DOHH2 (cell line): ENCODE measurements around the gene SENP8.
"Not testable (repeated sequence)": the region's sequence is repeated elsewhere in the genome, so short reads cannot be mapped to it uniquely, and the experiment has no call there.

Source experiments
- H3F3A ChIP-seq: fragments of 200-600 bp; sonication (generic), shearing (Covaris generic); 2 replicates; pipeline ENCODE4 v1.6.0; 2016; ENCODE audit warnings: antibody characterized with exemption, mild to moderate bottlenecking; ENCODE audit not compliant: control insufficient read depth, insufficient read depth
- H3K27ac ChIP-seq: fragments of 200-600 bp; sonication (generic); 2 replicates; pipeline ENCODE4 v1.5.1; 2014; ENCODE audit warnings: low read depth, mild to moderate bottlenecking, low read length, moderate library complexity
- H3K27me3 ChIP-seq: fragments of 200-600 bp; sonication (generic); 2 replicates; pipeline ENCODE4 v1.6.1; 2014; ENCODE audit warnings: mild to moderate bottlenecking, low read length, mixed read lengths; ENCODE audit not compliant: control insufficient read depth
- H3K36me3 ChIP-seq: fragments of 200-600 bp; sonication (generic); 2 replicates; pipeline ENCODE4 v1.6.1; 2014; ENCODE audit warnings: mild to moderate bottlenecking, low read length, moderate library complexity, mixed read lengths; ENCODE audit not compliant: control insufficient read depth
- H3K4me1 ChIP-seq: fragments of 200-600 bp; sonication (generic); 2 replicates; pipeline ENCODE4 v1.6.1; 2014; ENCODE audit warnings: mild to moderate bottlenecking, low read length, mixed read lengths; ENCODE audit not compliant: control insufficient read depth
- H3K4me2 ChIP-seq: fragments of 200-600 bp; sonication (generic); 2 replicates; pipeline ENCODE4 v1.6.0; 2014; ENCODE audit warnings: mild to moderate bottlenecking, low read length, moderate library complexity
- H3K4me3 ChIP-seq: fragments of 200-600 bp; sonication (generic); 2 replicates; pipeline ENCODE4 v1.5.1; 2014; ENCODE audit warnings: mild to moderate bottlenecking, low read length, mixed read lengths
- H3K79me2 ChIP-seq: fragments of 200-600 bp; sonication (generic); 2 replicates; pipeline ENCODE4 v1.6.1; 2014; ENCODE audit warnings: mild to moderate bottlenecking, low read length, mixed read lengths; ENCODE audit not compliant: control insufficient read depth
- H3K9me2 ChIP-seq: fragments of 200-600 bp; sonication (generic); replicated peaks from 2 replicates; pipeline ENCODE4 v1.6.1; 2014; ENCODE audit warnings: mild to moderate bottlenecking, low read length, mixed read lengths; ENCODE audit not compliant: control insufficient read depth
- H3K9me3 ChIP-seq: fragments of 200-600 bp; sonication (generic); 2 replicates; pipeline ENCODE4 v1.6.1; 2014; ENCODE audit warnings: antibody characterized with exemption, low read length, mixed read lengths; ENCODE audit not compliant: control insufficient read depth, insufficient read depth
- H4K20me1 ChIP-seq: fragments of 200-600 bp; sonication (generic); 2 replicates; pipeline ENCODE4 v1.6.0; 2014; ENCODE audit warnings: low read depth, mild to moderate bottlenecking, antibody characterized with exemption, low read length, moderate library complexity; ENCODE audit not compliant: control insufficient read depth, insufficient read depth
- EZH2phosphoT487 ChIP-seq: fragments of 200-600 bp; sonication (generic); IDR thresholded peaks from 2 replicates; pipeline ENCODE4 v1.6.1; 2017; ENCODE audit warnings: borderline replicate concordance, mild to moderate bottlenecking, antibody characterized with exemption, low read length, moderate library complexity, mixed read lengths
- TF ChIP-seq, protein P1 (sequence below): fragments of 200-600 bp; sonication (generic); IDR thresholded peaks from one replicate; pipeline ENCODE4 v1.5.1; 2014; ENCODE audit warnings: antibody characterized with exemption, mild to moderate bottlenecking, low read depth, low read length; ENCODE audit not compliant: poor library complexity, severe bottlenecking

The SENP8 gene

DNA sequence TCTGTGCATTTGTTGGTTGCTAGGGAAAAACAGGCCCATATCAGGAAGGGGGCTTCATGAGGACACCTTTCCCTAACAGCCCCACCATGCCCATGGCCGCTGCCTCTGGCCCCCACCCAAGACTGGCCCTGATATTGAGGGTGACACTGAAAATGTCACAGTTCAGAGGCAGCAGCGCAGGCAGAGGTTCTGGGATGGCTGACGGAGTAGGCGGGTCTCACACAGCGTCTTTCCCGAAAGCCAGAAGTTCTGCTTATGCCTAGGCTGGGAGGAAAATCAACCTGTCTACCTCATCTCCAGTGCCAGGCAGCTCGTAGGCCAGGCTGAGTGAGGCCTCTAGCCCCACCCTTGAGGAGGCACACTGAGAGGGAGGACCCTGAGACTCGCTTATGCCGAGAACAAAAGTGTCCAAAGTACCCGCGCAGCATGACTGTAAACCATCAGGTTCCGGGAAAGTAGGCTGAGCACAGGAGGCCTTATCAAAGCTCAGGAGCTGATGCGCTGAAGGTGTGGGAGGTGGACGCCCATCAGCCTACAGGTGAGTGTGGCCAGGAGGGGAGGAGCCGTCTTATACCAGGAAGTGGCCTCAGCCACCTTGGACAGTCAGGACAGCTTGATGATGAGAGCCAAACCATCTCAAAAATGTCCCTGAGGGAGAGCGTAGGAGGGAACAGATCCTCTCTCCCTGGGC lies 51.9 kb downstream of the SENP8 start:
- TF ChIP-seq EZH2phosphoT487, result no peak
- TF ChIP-seq, protein P1, sequence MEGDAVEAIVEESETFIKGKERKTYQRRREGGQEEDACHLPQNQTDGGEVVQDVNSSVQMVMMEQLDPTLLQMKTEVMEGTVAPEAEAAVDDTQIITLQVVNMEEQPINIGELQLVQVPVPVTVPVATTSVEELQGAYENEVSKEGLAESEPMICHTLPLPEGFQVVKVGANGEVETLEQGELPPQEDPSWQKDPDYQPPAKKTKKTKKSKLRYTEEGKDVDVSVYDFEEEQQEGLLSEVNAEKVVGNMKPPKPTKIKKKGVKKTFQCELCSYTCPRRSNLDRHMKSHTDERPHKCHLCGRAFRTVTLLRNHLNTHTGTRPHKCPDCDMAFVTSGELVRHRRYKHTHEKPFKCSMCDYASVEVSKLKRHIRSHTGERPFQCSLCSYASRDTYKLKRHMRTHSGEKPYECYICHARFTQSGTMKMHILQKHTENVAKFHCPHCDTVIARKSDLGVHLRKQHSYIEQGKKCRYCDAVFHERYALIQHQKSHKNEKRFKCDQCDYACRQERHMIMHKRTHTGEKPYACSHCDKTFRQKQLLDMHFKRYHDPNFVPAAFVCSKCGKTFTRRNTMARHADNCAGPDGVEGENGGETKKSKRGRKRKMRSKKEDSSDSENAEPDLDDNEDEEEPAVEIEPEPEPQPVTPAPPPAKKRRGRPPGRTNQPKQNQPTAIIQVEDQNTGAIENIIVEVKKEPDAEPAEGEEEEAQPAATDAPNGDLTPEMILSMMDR, result no peak
- no peaks in the 10 kb centered on the region for H3F3A ChIP-seq
- H3K4me2 ChIP-seq, result no peak overlapping the region
- H3K36me3 ChIP-seq, result no peaks in the 10 kb centered on the region
- no peaks in the 10 kb centered on the region for H3K4me1 ChIP-seq
- H3K27me3 ChIP-seq, result peaks cover 20% of the 10 kb centered on the region
- H3K9me3 ChIP-seq, result no peaks in the 10 kb centered on the region
- no peaks in the 10 kb centered on the region for H3K79me2 ChIP-seq
- H3K27ac ChIP-seq, result no peak overlapping the region
- H3K4me3 ChIP-seq, result no peak overlapping the region
- H4K20me1 ChIP-seq, result no peaks in the 10 kb centered on the region
- H3K9me2 ChIP-seq, result no peaks in the 10 kb centered on the region

DNA sequence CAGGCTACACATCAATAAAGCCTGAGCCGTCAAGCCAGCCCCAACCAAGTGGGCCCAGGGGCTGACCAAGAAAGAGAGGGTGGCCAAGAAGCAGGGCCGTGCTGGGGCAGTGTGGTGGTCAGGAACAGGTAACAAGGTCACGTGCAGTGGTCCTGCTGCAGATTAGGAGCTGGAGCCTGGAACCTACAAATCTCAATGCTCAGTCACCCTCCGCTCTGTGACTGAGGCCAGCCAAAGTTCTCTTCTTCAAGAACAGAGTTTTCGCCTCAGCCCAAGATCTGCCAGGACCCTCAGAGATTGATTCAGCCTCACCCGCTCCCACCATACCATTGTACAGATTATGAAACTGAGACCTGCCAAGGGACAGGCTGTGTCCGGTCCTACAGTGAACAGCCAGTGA lies 52.5 kb downstream of the SENP8 start:
- H3K36me3 ChIP-seq, result no peaks in the 10 kb centered on the region
- H3K79me2 ChIP-seq, result no peaks in the 10 kb centered on the region
- H3K4me3 ChIP-seq, result no peak overlapping the region
- no peaks in the 10 kb centered on the region for H4K20me1 ChIP-seq
- TF ChIP-seq EZH2phosphoT487, result no peak
- TF ChIP-seq, protein P1, result no peak
- H3K27me3 ChIP-seq, result peaks cover 26% of the 10 kb centered on the region
- H3K9me3 ChIP-seq, result no peaks in the 10 kb centered on the region
- no peak overlapping the region for H3K27ac ChIP-seq
- no peaks in the 10 kb centered on the region for H3F3A ChIP-seq
- H3K4me1 ChIP-seq, result no peaks in the 10 kb centered on the region
- no peaks in the 10 kb centered on the region for H3K9me2 ChIP-seq
- no peak overlapping the region for H3K4me2 ChIP-seq

DNA sequence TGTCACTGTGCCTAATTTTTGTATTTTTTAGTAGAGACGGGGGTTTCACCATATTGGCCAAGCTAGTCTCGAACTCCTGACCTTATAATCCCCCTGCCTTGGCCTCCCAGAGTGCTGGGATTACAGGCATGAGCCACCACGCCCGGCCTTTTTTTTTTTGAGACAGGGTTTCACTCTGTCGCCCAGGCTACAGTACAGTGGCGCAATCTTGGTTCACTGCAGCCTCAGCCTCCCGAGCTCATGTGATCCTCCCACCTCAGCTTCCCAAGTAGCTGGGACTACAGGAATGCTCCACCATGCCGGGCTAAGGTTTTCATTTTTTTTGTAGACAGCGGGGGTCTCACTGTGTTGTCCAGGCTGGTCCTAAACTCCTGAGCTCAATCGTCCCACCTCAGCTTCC lies 53.8 kb downstream of the SENP8 start:
- not testable (repeated sequence) for H3K9me2 ChIP-seq, H3K4me3 ChIP-seq, H3K36me3 ChIP-seq, H3K4me1 ChIP-seq, H3K27ac ChIP-seq, H3K9me3 ChIP-seq, H3K4me2 ChIP-seq, H3K79me2 ChIP-seq, H3F3A ChIP-seq, H4K20me1 ChIP-seq
- peaks cover 25% of the 10 kb centered on the region for H3K27me3 ChIP-seq

DNA sequence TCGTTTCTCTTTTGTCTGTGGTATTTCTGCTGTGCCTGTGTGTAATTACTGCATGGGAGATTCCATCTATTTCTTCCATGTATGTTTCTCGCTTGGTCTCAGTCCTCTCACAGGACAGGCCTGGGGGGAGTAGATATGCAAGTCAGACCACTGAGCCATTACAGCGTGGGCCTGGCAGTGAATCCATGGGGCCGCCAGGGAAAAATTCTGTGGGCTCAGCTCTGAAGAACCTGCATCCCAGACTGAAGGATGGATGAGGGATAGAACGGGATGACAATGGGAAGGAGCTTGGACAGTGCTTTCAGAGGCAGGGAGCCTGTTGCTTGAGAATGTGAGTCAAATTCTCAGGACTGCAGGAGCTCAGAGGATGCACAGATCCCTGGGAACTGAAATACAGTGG lies 54.6 kb downstream of the SENP8 start:
- H3K79me2 ChIP-seq, result no peaks in the 10 kb centered on the region
- H3K27ac ChIP-seq, result no peak overlapping the region
- no peak overlapping the region for H3K4me2 ChIP-seq
- no peaks in the 10 kb centered on the region for H3K9me3 ChIP-seq
- H3K27me3 ChIP-seq, result peaks cover 21% of the 10 kb centered on the region; the same call in 1 of the 2 replicates
- no peaks in the 10 kb centered on the region for H4K20me1 ChIP-seq
- no peak overlapping the region for H3K4me3 ChIP-seq
- H3K4me1 ChIP-seq, result no peaks in the 10 kb centered on the region
- H3F3A ChIP-seq, result no peaks in the 10 kb centered on the region
- no peaks in the 10 kb centered on the region for H3K9me2 ChIP-seq
- no peaks in the 10 kb centered on the region for H3K36me3 ChIP-seq
- TF ChIP-seq EZH2phosphoT487, result no peak
- TF ChIP-seq, protein P1, result no peak
